Endothelial cell of umbilical vein (primary cell): ENCODE results near the gene ARHGAP42. TPM values are rescaled to one million over a fixed set of nuclear protein-coding genes. Genes with fewer than 3 reads are reported as not detected.
"Not testable (repeated sequence)": the region's sequence is repeated elsewhere in the genome, so short reads cannot be mapped to it uniquely, and the experiment has no call there.

Experiments used
- BruUV-seq: library from RNA; stranded (reverse); fragments of 400-500 nt; replicated peaks from 2 replicates; lab custom pipeline; 2021; lab: Mats Ljungman, UMichigan
- CTCF ChIA-PET: fragments of 300-600, 350-600 bp; sonication (Branson Sonifier 250); formaldehyde crosslinking; loops from one replicate; lab custom pipeline; 2021; ENCODE audit warnings: antibody characterized with exemption, inconsistent platforms; lab: Charles Lee
- POLR2A ChIA-PET: fragments of 300-600, 350-600 bp; sonication (Branson Sonifier 250); formaldehyde crosslinking; loops from one replicate; lab custom pipeline; 2021; ENCODE audit warnings: antibody characterized with exemption, inconsistent platforms; lab: Charles Lee
- DNase-seq: peaks from one replicate; pipeline ENCODE4 v3.0.0-alpha.2; 2011; ENCODE audit warnings: low read depth, low spot score
- FAIRE-seq: peaks from 2 replicates; lab custom pipeline; 2011; peaks lifted over from hg19 to GRCh38; lab: Jason Lieb, UNC
- H2AFZ ChIP-seq: 2 replicates; pipeline ENCODE4 v1.6.0; 2012; ENCODE audit warnings: low read depth, low read length, control low read depth, inconsistent platforms
- H3K27ac ChIP-seq: 2 replicates; pipeline ENCODE4 v1.5.1; 2011; ENCODE audit warnings: low read depth, mild to moderate bottlenecking, control low read depth, low read length, moderate library complexity; ENCODE audit not compliant: insufficient read depth
- H3K27me3 ChIP-seq, 2 experiments: 2 replicates each; pipeline versions ENCODE4 v1.6.0 to v1.6.1; 2011; ENCODE audit warnings: low read length in 2 of 2, mixed read lengths in 1 of 2; ENCODE audit not compliant: control insufficient read depth in 2 of 2, insufficient read depth in 2 of 2
- H3K36me3 ChIP-seq, 2 experiments: 2 replicates in 1 of 2; 3 replicates in 1 of 2; pipeline ENCODE4 v1.5.1; 2011; ENCODE audit warnings: low read length in 2 of 2, mild to moderate bottlenecking in 1 of 2, moderate library complexity in 1 of 2; ENCODE audit not compliant: control insufficient read depth in 2 of 2, insufficient read depth in 2 of 2; ENCODE audit errors: extremely low read depth in 1 of 2
- H3K4me1 ChIP-seq: 3 replicates; pipeline ENCODE4 v1.5.1; 2011; ENCODE audit warnings: mild to moderate bottlenecking, low read length; ENCODE audit not compliant: control insufficient read depth, insufficient read depth; ENCODE audit errors: extremely low read depth
- H3K4me2 ChIP-seq: 2 replicates; pipeline ENCODE4 v1.6.1; 2011; ENCODE audit warnings: low read length, control low read depth, mixed read lengths; ENCODE audit not compliant: insufficient read depth
- H3K4me3 ChIP-seq, 3 experiments: fragments of 200-600 bp in 1 of 3; sonication (generic), shearing (Covaris generic) in 1 of 3; replicated peaks in 1 of 3; 2 replicates each; pipeline ENCODE4 v1.5.1; 2011 to 2016; ENCODE audit warnings: control low read depth in 3 of 3, low read length in 3 of 3, mild to moderate bottlenecking in 2 of 3, inconsistent platforms in 1 of 3, low read depth in 1 of 3, moderate library complexity in 1 of 3; ENCODE audit not compliant: insufficient read depth in 1 of 3
- H3K79me2 ChIP-seq: 2 replicates; pipeline ENCODE4 v1.6.0; 2012; ENCODE audit warnings: low read length, inconsistent platforms; ENCODE audit not compliant: control insufficient read depth, insufficient read depth
- H3K9ac ChIP-seq: replicated peaks from 2 replicates; pipeline ENCODE3; 2011; ENCODE audit warnings: low read length, control low read depth; ENCODE audit not compliant: insufficient read depth; ENCODE audit errors: extremely low read depth
- H3K9me1 ChIP-seq: replicated peaks from 3 replicates; pipeline ENCODE4 v1.6.0; 2011; ENCODE audit warnings: mild to moderate bottlenecking, low read length; ENCODE audit not compliant: control insufficient read depth, insufficient read depth; ENCODE audit errors: extremely low read depth
- H3K9me3 ChIP-seq: replicated peaks from 2 replicates; pipeline ENCODE4 v1.5.1; 2012; ENCODE audit warnings: low read length, inconsistent platforms; ENCODE audit not compliant: control insufficient read depth, insufficient read depth
- H4K20me1 ChIP-seq: replicated peaks from 2 replicates; pipeline ENCODE3; 2011; ENCODE audit warnings: mild to moderate bottlenecking, low read length; ENCODE audit not compliant: control insufficient read depth, insufficient read depth; ENCODE audit errors: extremely low read depth
- CTCF ChIP-seq, 2 donors: IDR thresholded peaks; 1 replicate in 1 of 2; 2 replicates in 1 of 2; pipeline ENCODE4 v1.5.1; 2011; ENCODE audit warnings: low read length in 2 of 2, mild to moderate bottlenecking in 2 of 2, moderate library complexity in 2 of 2, control low read depth in 1 of 2, inconsistent platforms in 1 of 2, low read depth in 1 of 2; ENCODE audit not compliant: insufficient read depth in 1 of 2; ENCODE audit errors: extremely low read depth in 1 of 2
- EZH2 ChIP-seq: IDR thresholded peaks from 2 replicates; pipeline ENCODE4 v1.6.1; 2012; ENCODE audit warnings: borderline replicate concordance, low read depth, mild to moderate bottlenecking, moderate library complexity, low read length, inconsistent platforms; ENCODE audit not compliant: severe bottlenecking
- FOS ChIP-seq: IDR thresholded peaks from 2 replicates; pipeline ENCODE4 v1.6.1; 2011; ENCODE audit warnings: mild to moderate bottlenecking, low read length, moderate library complexity, borderline replicate concordance; ENCODE audit not compliant: insufficient read depth
- GATA2 ChIP-seq: IDR thresholded peaks from 2 replicates; pipeline ENCODE4 v1.7.0; 2011; ENCODE audit warnings: low read depth, mild to moderate bottlenecking, moderate library complexity, mixed read lengths, low read length; ENCODE audit not compliant: insufficient read length, insufficient read depth
- JUN ChIP-seq: IDR thresholded peaks from 2 replicates; pipeline ENCODE4 v1.6.1; 2011; ENCODE audit warnings: borderline replicate concordance, low read depth; ENCODE audit not compliant: insufficient read length, insufficient read depth
- MAX ChIP-seq: IDR thresholded peaks from 2 replicates; pipeline ENCODE4 v1.6.1; 2011; ENCODE audit not compliant: insufficient read depth, insufficient read length
- MYC ChIP-seq: IDR thresholded peaks from one replicate; pipeline ENCODE4 v1.6.1; 2011; ENCODE audit warnings: mild to moderate bottlenecking, low read depth, low read length
- POLR2A ChIP-seq: IDR thresholded peaks from 2 replicates; pipeline ENCODE4 v1.6.1; 2012; ENCODE audit warnings: low read depth, mild to moderate bottlenecking, control low read depth, low read length
- POLR2AphosphoS5 ChIP-seq: IDR thresholded peaks from 2 replicates; pipeline ENCODE4 v1.6.1; 2012; ENCODE audit warnings: low read depth, mild to moderate bottlenecking, control low read depth, low read length, moderate library complexity; ENCODE audit not compliant: insufficient read depth
- dilution Hi-C: fragments of 300-500 bp; cut with MboI; formaldehyde crosslinking; loops from one replicate; pipeline ENCODE4 v1.15.0; 2019; ENCODE audit warnings: low sequenced_read_pairs; ENCODE audit not compliant: extremely low pct_ligation_motif_present
- intact Hi-C: fragments of 100-400 bp; cut with micrococcal nuclease; formaldehyde crosslinking; loops from one replicate; pipeline ENCODE4 v1.10.0; 2022
- polyA plus RNA-seq, 4 experiments: library from polyadenylated mRNA; depleted of rRNA in 3 of 4; stranded (reverse) in 3 of 4; unstranded in 1 of 4; fragments of >200 nt; gene quantifications; 2 replicates each; pipeline versions ENCODE4 v1.2.1 to v1.2.3, GENCODE V29; 2011 to 2012; ENCODE audit warnings: missing spikeins in 1 of 4
- total RNA-seq: library from RNA; stranded (reverse); gene quantifications from 2 replicates; pipeline ENCODE4 v1.2.3, GENCODE V29; 2021

ARHGAP42 gene
- total and polyA plus RNA-seq, 2 donors (not counting 3 experiments of a cell fraction or from before 2014, with no cell fraction given) = 1.8 to 2.4 TPM

- no peak overlapping the region for H3K9ac ChIP-seq
- no peak for DNase-seq
- POLR2A ChIA-PET = no interaction called here
- CTCF ChIA-PET = interaction anchor here (0.6 kb wide), 1 partner anchor 66 kb away, joined by 3 read pairs; no protein-coding TSS in a partner anchor
- H3K36me3 ChIP-seq = no peaks in the 10 kb centered on the region
- H3K27ac ChIP-seq = no peak overlapping the region
- TF ChIP-seq POLR2A (no peak), MYC (no peak), POLR2AphosphoS5 (no peak), MAX (no peak), FOS (no peak), GATA2 (no peak), EZH2 (no peak), JUN (no peak), CTCF (IDR thresholded peaks at IDR 0.05; ENCODE audit: extremely low read depth in 1 of 2, insufficient read depth in 1 of 2, low read depth in 1 of 2, low read length in 2 of 2) (no peak)
- no TSS peak for BruUV-seq
- H3K4me3 ChIP-seq = no peak overlapping the region
- no peaks in the 10 kb centered on the region for H3K9me3 ChIP-seq
- H3K27me3 ChIP-seq = no peaks in the 10 kb centered on the region
- no peaks in the 10 kb centered on the region for H4K20me1 ChIP-seq
- FAIRE-seq = no peak
- H3K4me2 ChIP-seq = no peak overlapping the region
- dilution Hi-C loops = no loop called here
- H3K9me1 ChIP-seq = no peaks in the 10 kb centered on the region
- H2AFZ ChIP-seq = no peak overlapping the region
- H3K4me1 ChIP-seq = no peaks in the 10 kb centered on the region
- intact Hi-C loops = no loop called here
- no peaks in the 10 kb centered on the region for H3K79me2 ChIP-seq
These were observed 61.1 kb downstream of the ARHGAP42 start for GRCh38 chr11:100748153-100748552.

GRCh38 chr11:100749887-100750565, 62.9 kb downstream of the ARHGAP42 start:
- POLR2A ChIA-PET, H3K4me1 ChIP-seq, H2AFZ ChIP-seq, H3K36me3 ChIP-seq, H3K9ac ChIP-seq, H3K9me3 ChIP-seq, FAIRE-seq, DNase-seq, H3K79me2 ChIP-seq, H3K27me3 ChIP-seq, H4K20me1 ChIP-seq, H3K4me3 ChIP-seq, H3K27ac ChIP-seq, dilution Hi-C loops, H3K9me1 ChIP-seq, CTCF ChIA-PET, H3K4me2 ChIP-seq, BruUV-seq, intact Hi-C loops: not testable (repeated sequence)

GRCh38 chr11:100750566-100750891, 63.4 kb downstream of the ARHGAP42 start:
- intact Hi-C loops, BruUV-seq, CTCF ChIA-PET, H3K79me2 ChIP-seq, H3K36me3 ChIP-seq, H3K27me3 ChIP-seq, H3K9me1 ChIP-seq, H3K27ac ChIP-seq, H3K4me3 ChIP-seq, FAIRE-seq, H2AFZ ChIP-seq, H3K9ac ChIP-seq, DNase-seq, H3K4me2 ChIP-seq, POLR2A ChIA-PET, dilution Hi-C loops, H3K9me3 ChIP-seq, H3K4me1 ChIP-seq, H4K20me1 ChIP-seq: not testable (repeated sequence)
